Keratinocyte (primary cell): ENCODE results near the gene KLRG1. TPM values are rescaled to one million over a fixed set of nuclear protein-coding genes. Genes with fewer than 3 reads are reported as not detected.

Source experiments
- DNase-seq: peaks from one replicate; pipeline ENCODE4 v3.0.0-alpha.2; 2011; ENCODE audit warnings: low read depth, missing footprints, low spot score
- FAIRE-seq: peaks from 2 replicates; lab custom pipeline; 2011; peaks lifted over from hg19 to GRCh38; lab: Jason Lieb, UNC
- H2AFZ ChIP-seq: 2 replicates; pipeline ENCODE4 v1.6.0; 2012; ENCODE audit warnings: low read length, control low read depth, inconsistent platforms; ENCODE audit not compliant: control insufficient read depth
- H3K27ac ChIP-seq: 2 replicates; pipeline ENCODE4 v1.5.1; 2011; ENCODE audit warnings: low read length; ENCODE audit not compliant: control insufficient read depth, insufficient read depth
- H3K27me3 ChIP-seq: 3 replicates; pipeline ENCODE4 v1.6.0; 2011; ENCODE audit warnings: low read length; ENCODE audit not compliant: control insufficient read depth, insufficient read depth; ENCODE audit errors: extremely low read depth
- H3K36me3 ChIP-seq, 2 experiments: 2 replicates in 1 of 2; 3 replicates in 1 of 2; pipeline ENCODE4 v1.5.1; 2011; ENCODE audit warnings: low read length in 2 of 2, mild to moderate bottlenecking in 1 of 2; ENCODE audit not compliant: control insufficient read depth in 2 of 2, insufficient read depth in 2 of 2; ENCODE audit errors: extremely low read depth in 1 of 2
- H3K4me1 ChIP-seq: 3 replicates; pipeline ENCODE4 v1.5.1; 2011; ENCODE audit warnings: low read length; ENCODE audit not compliant: control insufficient read depth, insufficient read depth; ENCODE audit errors: extremely low read depth
- H3K4me2 ChIP-seq: 3 replicates; pipeline ENCODE4 v1.6.0; 2011; ENCODE audit warnings: low read depth, low read length; ENCODE audit not compliant: control insufficient read depth, insufficient read depth; ENCODE audit errors: extremely low read depth
- H3K4me3 ChIP-seq, 3 experiments: fragments of 200-600 bp in 1 of 3; sonication (generic) in 1 of 3; 2 replicates in 2 of 3; 3 replicates in 1 of 3; pipeline ENCODE4 v1.5.1; 2011 to 2016; ENCODE audit warnings: low read length in 3 of 3, mild to moderate bottlenecking in 3 of 3, control low read depth in 2 of 3, inconsistent platforms in 1 of 3, low read depth in 1 of 3, mixed read lengths in 1 of 3, mixed run types in 1 of 3, moderate library complexity in 1 of 3; ENCODE audit not compliant: control insufficient read depth in 2 of 3, insufficient read depth in 2 of 3; ENCODE audit errors: extremely low read depth in 1 of 3
- H3K79me2 ChIP-seq: 2 replicates; pipeline ENCODE4 v1.6.0; 2012; ENCODE audit warnings: low read length; ENCODE audit not compliant: control insufficient read depth, insufficient read depth
- H3K9ac ChIP-seq: 3 replicates; pipeline ENCODE4 v1.6.0; 2011; ENCODE audit warnings: low read length; ENCODE audit not compliant: control insufficient read depth, insufficient read depth; ENCODE audit errors: extremely low read depth
- H3K9me1 ChIP-seq: 3 replicates; pipeline ENCODE4 v1.6.0; 2011; ENCODE audit warnings: low read length; ENCODE audit not compliant: control insufficient read depth, insufficient read depth; ENCODE audit errors: extremely low read depth
- H3K9me3 ChIP-seq: 2 replicates; pipeline ENCODE4 v1.5.1; 2012; ENCODE audit warnings: low read depth, low read length; ENCODE audit not compliant: control insufficient read depth
- H4K20me1 ChIP-seq: 3 replicates; pipeline ENCODE4 v1.6.0; 2011; ENCODE audit warnings: low read length; ENCODE audit not compliant: control insufficient read depth, insufficient read depth; ENCODE audit errors: extremely low read depth
- CTCF ChIP-seq, 3 experiments: IDR thresholded peaks in 1 of 3; conservative IDR thresholded peaks in 1 of 3; optimal IDR thresholded peaks in 1 of 3; 2 replicates in 2 of 3; 3 replicates in 1 of 3; pipeline versions ENCODE3 to v1.5.1; 2011; ENCODE audit warnings: low read length in 3 of 3, mild to moderate bottlenecking in 3 of 3, moderate library complexity in 2 of 3, control low read depth in 1 of 3, inconsistent platforms in 1 of 3; ENCODE audit not compliant: insufficient read depth in 2 of 3; ENCODE audit errors: extremely low read depth in 1 of 3
- EZH2 ChIP-seq: IDR thresholded peaks from one replicate; pipeline ENCODE4 v1.6.1; 2012; ENCODE audit warnings: inconsistent platforms, mild to moderate bottlenecking, low read length, moderate library complexity
- dilution Hi-C: fragments of 300-500 bp; cut with MboI; formaldehyde crosslinking; loops from one replicate; pipeline ENCODE4 v1.7.0; 2020; ENCODE audit warnings: low sequenced_read_pairs; ENCODE audit not compliant: extremely low pct_ligation_motif_present
- polyA plus RNA-seq, 5 experiments: library from polyadenylated mRNA; depleted of rRNA in 3 of 5; stranded (reverse) in 3 of 5; stranded (forward) in 1 of 5; unstranded in 1 of 5; fragments of >200 nt; gene quantifications; 1 replicate in 1 of 5; 2 replicates in 3 of 5; 3 replicates in 1 of 5; pipeline versions ENCODE4 v1.2.1 to v1.2.3, GENCODE V29; 2011 to 2012; ENCODE audit warnings: missing spikeins in 2 of 5, low read depth in 1 of 5, low replicate concordance in 1 of 5

The KLRG1 gene
- polyA plus RNA-seq, 1 donor (not counting 4 experiments of a cell fraction or from before 2014, with no cell fraction given), result 0.39 TPM

- Histone ChIP-seq H3K79me2 (no peaks in the 10 kb centered on the region), H3K4me3 (no peak overlapping the region), H3K9me3 (no peaks in the 10 kb centered on the region), H2AFZ (no peak overlapping the region), H3K27me3 (no peaks in the 10 kb centered on the region), H3K4me2 (no peak overlapping the region), H3K27ac (no peak overlapping the region), H3K36me3 (no peaks in the 10 kb centered on the region), H3K4me1 (no peaks in the 10 kb centered on the region), H4K20me1 (no peaks in the 10 kb centered on the region), H3K9ac (no peak overlapping the region), H3K9me1 (no peaks in the 10 kb centered on the region)
- dilution Hi-C loops, result no loop called here
- no peak for TF ChIP-seq EZH2
- peak; percentile 30 to 66 (median 46) for TF ChIP-seq CTCF (optimal IDR thresholded peaks at IDR 0.05 in 1 of 3, IDR thresholded peaks at IDR 0.05 in 1 of 3, conservative IDR thresholded peaks at IDR 0.05 in 1 of 3; ENCODE audit: extremely low read depth in 1 of 3, insufficient read depth in 2 of 3, low read length in 3 of 3)
- DNase-seq (no peak), FAIRE-seq (peak; percentile 76)
Observed at GRCh38 chr12:9039397-9039977, 50.1 kb downstream of the KLRG1 start.

GRCh38 chr12:9040484-9041186 is 51.3 kb downstream of the KLRG1 start:
- Histone ChIP-seq H3K4me2 (no peak overlapping the region), H3K4me3 (no peak overlapping the region), H3K9ac (no peak overlapping the region), H3K4me1 (no peaks in the 10 kb centered on the region), H3K27ac (no peak overlapping the region), H3K9me1 (no peaks in the 10 kb centered on the region), H3K36me3 (no peaks in the 10 kb centered on the region), H3K79me2 (no peaks in the 10 kb centered on the region), H4K20me1 (no peaks in the 10 kb centered on the region), H3K27me3 (no peaks in the 10 kb centered on the region), H3K9me3 (no peaks in the 10 kb centered on the region), H2AFZ (no peak overlapping the region)
- DNase-seq, result no peak
- FAIRE-seq, result no peak
- dilution Hi-C loops, result no loop called here
- TF ChIP-seq EZH2 (no peak), CTCF (optimal IDR thresholded peaks at IDR 0.05 in 1 of 3, IDR thresholded peaks at IDR 0.05 in 1 of 3, conservative IDR thresholded peaks at IDR 0.05 in 1 of 3; ENCODE audit: extremely low read depth in 1 of 3, insufficient read depth in 2 of 3, low read length in 3 of 3) (no peak)
